ENCODE results near the gene UNC5C.

DNA sequence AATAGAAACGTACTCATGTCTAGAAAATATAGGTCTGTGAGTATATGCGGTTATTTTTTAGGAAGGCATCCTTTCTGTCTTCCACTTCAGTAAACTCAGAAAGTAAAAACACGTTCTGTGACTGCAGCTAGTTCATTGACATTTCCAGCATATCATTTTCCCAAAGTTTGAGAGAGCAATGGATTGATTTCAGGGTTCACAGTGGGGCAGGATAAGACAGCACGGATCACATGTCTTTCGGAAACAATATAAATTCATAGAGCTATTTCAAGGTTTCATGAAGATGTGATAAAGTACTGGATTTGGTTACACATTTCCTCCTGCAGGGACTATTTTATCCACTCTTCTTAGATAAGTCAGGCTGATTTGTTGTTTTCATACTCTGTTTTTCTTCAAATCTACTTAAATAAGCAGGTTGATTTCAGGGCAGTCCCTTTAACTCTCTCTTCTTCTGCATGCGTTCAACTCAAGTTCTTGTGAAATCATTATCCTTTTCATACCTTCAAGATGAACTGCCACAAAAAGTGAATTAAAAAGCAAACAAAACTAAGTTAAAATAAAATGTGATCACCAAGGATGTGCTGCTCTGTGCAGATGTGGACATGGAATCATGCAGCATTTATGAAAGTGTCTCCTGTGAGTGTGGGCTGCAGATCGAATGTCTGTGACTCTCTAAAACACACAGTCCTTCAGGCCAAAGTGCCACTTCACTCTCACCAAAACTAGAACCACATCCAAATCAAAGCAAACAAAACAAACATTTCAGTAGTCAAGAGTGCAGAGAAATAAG lies 187.7 kb downstream of the UNC5C start:
- TF ChIP-seq, protein P1, sequence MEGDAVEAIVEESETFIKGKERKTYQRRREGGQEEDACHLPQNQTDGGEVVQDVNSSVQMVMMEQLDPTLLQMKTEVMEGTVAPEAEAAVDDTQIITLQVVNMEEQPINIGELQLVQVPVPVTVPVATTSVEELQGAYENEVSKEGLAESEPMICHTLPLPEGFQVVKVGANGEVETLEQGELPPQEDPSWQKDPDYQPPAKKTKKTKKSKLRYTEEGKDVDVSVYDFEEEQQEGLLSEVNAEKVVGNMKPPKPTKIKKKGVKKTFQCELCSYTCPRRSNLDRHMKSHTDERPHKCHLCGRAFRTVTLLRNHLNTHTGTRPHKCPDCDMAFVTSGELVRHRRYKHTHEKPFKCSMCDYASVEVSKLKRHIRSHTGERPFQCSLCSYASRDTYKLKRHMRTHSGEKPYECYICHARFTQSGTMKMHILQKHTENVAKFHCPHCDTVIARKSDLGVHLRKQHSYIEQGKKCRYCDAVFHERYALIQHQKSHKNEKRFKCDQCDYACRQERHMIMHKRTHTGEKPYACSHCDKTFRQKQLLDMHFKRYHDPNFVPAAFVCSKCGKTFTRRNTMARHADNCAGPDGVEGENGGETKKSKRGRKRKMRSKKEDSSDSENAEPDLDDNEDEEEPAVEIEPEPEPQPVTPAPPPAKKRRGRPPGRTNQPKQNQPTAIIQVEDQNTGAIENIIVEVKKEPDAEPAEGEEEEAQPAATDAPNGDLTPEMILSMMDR (IDR thresholded peaks at IDR 0.05) = no peak
- TF ChIP-seq POLR2A (IDR thresholded peaks at IDR 0.05) = no peak
